Dendritic cell treated with granulocyte-macrophage colony-stimulating factor and Interleukin-4, amounts not matched to agents 40 ng/mL and 50 ng/mL, for 4 days (primary cell): ENCODE results near the gene OR5AN1.

Experiments
- H3K27ac Mint-ChIP-seq: one replicate; pipeline ENCODE4 v1.8.0; 2022; ENCODE audit warnings: mild to moderate bottlenecking, mixed read lengths
- H3K27me3 Mint-ChIP-seq: one replicate; pipeline ENCODE4 v1.8.0; 2022; ENCODE audit warnings: mild to moderate bottlenecking, mixed read lengths
- H3K36me3 Mint-ChIP-seq: one replicate; pipeline ENCODE4 v1.8.0; 2022; ENCODE audit warnings: low read depth, mixed read lengths
- H3K4me1 Mint-ChIP-seq: one replicate; pipeline ENCODE4 v1.8.0; 2022; ENCODE audit warnings: low read depth, mixed read lengths
- H3K4me3 Mint-ChIP-seq: one replicate; pipeline ENCODE4 v1.8.0; 2022; ENCODE audit warnings: mild to moderate bottlenecking, moderate library complexity, mixed read lengths
- H3K9me3 Mint-ChIP-seq: one replicate; pipeline ENCODE4 v1.8.0; 2022; ENCODE audit warnings: mixed read lengths
- intact Hi-C: fragments of 100-400 bp; cut with micrococcal nuclease; formaldehyde crosslinking; loops from one replicate; pipeline ENCODE4 v1.15.0; 2022

OR5AN1 gene

GRCh38 chr11:59400461-59401261, 42.0 kb downstream of the OR5AN1 start:
- Mint-ChIP-seq H3K4me1 (no peaks in the 10 kb centered on the region), H3K9me3 (peaks cover 20% of the 10 kb centered on the region), H3K27me3 (no peaks in the 10 kb centered on the region), H3K27ac (no peak overlapping the region), H3K36me3 (no peaks in the 10 kb centered on the region), H3K4me3 (no peak overlapping the region)
- intact Hi-C loops, result no loop called here

- Mint-ChIP-seq H3K9me3 (peaks cover 20% of the 10 kb centered on the region), H3K4me3 (no peak overlapping the region), H3K4me1 (no peaks in the 10 kb centered on the region), H3K27ac (no peak overlapping the region), H3K27me3 (no peaks in the 10 kb centered on the region), H3K36me3 (no peaks in the 10 kb centered on the region)
- intact Hi-C loops, result no loop called here
Observed at GRCh38 chr11:59401262-59401552, 42.5 kb downstream of the OR5AN1 start.

DNA sequence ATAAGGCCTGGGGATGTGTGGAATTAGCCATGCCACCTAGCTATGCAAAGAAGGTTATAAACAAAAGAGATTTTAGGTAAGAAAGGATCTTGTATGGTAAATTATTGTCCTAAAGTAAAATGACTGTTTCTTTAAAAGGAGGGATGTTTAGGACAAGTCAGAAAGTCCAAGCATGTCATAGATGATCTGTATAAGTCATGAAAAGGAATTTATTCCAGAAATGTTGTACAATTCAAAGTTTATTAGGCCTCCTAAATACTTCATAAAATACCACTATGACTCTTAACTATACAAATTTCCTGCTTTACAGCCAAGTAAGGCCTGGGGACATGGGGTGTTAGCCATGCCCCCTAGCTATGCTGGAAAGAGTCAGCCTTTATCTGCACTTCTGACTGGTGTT, 44.9 kb downstream of the OR5AN1 start:
- H3K4me1 Mint-ChIP-seq, result no peaks in the 10 kb centered on the region
- intact Hi-C loops, result no loop called here
- no peak overlapping the region for H3K27ac Mint-ChIP-seq
- no peaks in the 10 kb centered on the region for H3K27me3 Mint-ChIP-seq
- H3K4me3 Mint-ChIP-seq, result no peak overlapping the region
- no peaks in the 10 kb centered on the region for H3K36me3 Mint-ChIP-seq
- H3K9me3 Mint-ChIP-seq, result peaks cover 23% of the 10 kb centered on the region

DNA sequence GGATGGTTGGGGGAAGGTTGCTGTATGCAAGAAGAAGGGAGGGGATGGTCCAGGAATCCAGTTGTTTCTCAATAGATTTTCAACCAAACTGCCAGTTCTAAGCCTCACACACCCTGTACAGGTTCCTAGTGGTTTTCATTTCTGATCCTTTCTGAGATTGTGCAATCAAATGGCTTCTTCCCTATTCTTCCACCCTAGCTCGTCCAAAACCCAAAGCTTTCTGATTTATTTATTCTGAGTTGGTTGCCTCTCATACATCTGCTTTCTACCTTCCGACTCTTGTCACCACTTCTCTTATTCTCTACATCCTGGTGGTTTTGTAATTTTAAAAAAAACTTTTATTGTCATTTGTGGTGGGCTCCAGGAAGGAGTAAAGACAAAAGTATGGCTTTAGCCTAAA, 55.0 kb downstream of the OR5AN1 start:
- Mint-ChIP-seq H3K4me3 (no peak overlapping the region), H3K4me1 (peaks cover 12% of the 10 kb centered on the region), H3K27me3 (peaks cover 4% of the 10 kb centered on the region), H3K27ac (no peak overlapping the region), H3K9me3 (peaks cover 26% of the 10 kb centered on the region), H3K36me3 (no peaks in the 10 kb centered on the region)
- intact Hi-C loops, result no loop called here

- intact Hi-C loops, result no loop called here
Observed at GRCh38 chr11:59415111-59415510, 56.4 kb downstream of the OR5AN1 start.

DNA sequence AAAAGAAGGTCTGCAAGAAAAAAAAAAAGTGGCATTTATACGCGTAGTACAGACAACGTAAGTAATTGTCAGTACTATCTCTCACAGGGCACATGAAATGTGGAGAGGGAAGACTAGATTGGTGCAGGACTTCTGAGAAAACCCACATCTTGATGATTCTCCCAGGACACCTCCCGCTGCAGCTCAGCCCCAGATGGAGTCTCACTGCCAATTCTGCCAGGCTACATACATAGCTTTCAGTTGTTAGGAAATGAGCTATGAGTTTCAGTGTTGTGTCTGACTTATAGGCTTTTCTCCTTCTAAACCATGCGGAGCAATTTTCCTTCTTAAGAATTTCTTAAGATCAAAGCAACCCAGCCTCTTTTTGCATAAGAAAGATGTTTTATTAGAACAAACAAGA, 57.9 kb downstream of the OR5AN1 start:
- Mint-ChIP-seq H3K9me3 (no peaks in the 10 kb centered on the region), H3K36me3 (no peaks in the 10 kb centered on the region), H3K27ac (no peak overlapping the region), H3K4me3 (no peak overlapping the region), H3K4me1 (peaks cover 12% of the 10 kb centered on the region), H3K27me3 (peaks cover 4% of the 10 kb centered on the region)
- intact Hi-C loops, result no loop called here

More at GRCh38 chr11:59415111-59415510, 56.4 kb downstream of the OR5AN1 start:
- Mint-ChIP-seq H3K4me1 (peaks cover 12% of the 10 kb centered on the region), H3K27me3 (peaks cover 4% of the 10 kb centered on the region), H3K9me3 (peaks cover 11% of the 10 kb centered on the region), H3K36me3 (no peaks in the 10 kb centered on the region), H3K27ac (no peak overlapping the region), H3K4me3 (no peak overlapping the region)

DNA sequence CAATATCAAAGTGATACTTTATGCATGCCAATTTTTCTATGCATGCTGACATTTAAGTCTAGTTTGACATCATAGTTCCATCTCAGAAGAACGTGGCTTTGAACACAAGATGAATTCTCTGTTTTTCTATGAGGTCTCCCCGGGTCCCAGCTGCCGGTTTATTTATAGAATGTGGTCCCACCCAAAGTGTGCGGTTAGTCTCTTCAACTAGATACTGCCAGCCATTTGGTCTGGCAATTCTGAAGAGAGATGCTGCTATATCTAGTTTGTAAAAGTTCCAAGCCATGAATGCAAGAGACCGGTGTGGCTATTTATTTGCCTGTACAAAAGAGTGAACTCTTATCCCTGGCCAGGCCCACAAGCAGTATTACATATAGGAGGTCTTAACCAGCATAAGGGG, 58.3 kb downstream of the OR5AN1 start:
- H3K4me3 Mint-ChIP-seq, result no peak overlapping the region
- peaks cover 4% of the 10 kb centered on the region for H3K27me3 Mint-ChIP-seq
- H3K9me3 Mint-ChIP-seq, result no peaks in the 10 kb centered on the region
- H3K27ac Mint-ChIP-seq, result no peak overlapping the region
- H3K4me1 Mint-ChIP-seq, result peaks cover 12% of the 10 kb centered on the region
- intact Hi-C loops, result no loop called here
- H3K36me3 Mint-ChIP-seq, result no peaks in the 10 kb centered on the region

GRCh38 chr11:59418156-59418555, 59.5 kb downstream of the OR5AN1 start:
- intact Hi-C loops, result no loop called here
- Mint-ChIP-seq H3K36me3 (no peaks in the 10 kb centered on the region), H3K27me3 (peaks cover 4% of the 10 kb centered on the region), H3K4me1 (peaks cover 8% of the 10 kb centered on the region), H3K9me3 (no peaks in the 10 kb centered on the region), H3K27ac (no peak overlapping the region), H3K4me3 (no peak overlapping the region)
